GM19463 (cell line): ENCODE results near the gene ZNF488.
"Not testable (repeated sequence)": the region's sequence is repeated elsewhere in the genome, so short reads cannot be mapped to it uniquely, and the experiment has no call there.

ENCODE experiments used
- ATAC-seq: cut with Tn5 transposase; IDR thresholded peaks from one replicate; pipeline ENCODE4 v1.9.1; 2021; ENCODE audit warnings: mild to moderate bottlenecking, moderate library complexity; ENCODE audit not compliant: unreplicated experiment

Gene ZNF488, protein sequence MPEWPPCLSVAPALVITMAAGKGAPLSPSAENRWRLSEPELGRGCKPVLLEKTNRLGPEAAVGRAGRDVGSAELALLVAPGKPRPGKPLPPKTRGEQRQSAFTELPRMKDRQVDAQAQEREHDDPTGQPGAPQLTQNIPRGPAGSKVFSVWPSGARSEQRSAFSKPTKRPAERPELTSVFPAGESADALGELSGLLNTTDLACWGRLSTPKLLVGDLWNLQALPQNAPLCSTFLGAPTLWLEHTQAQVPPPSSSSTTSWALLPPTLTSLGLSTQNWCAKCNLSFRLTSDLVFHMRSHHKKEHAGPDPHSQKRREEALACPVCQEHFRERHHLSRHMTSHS

DNA sequence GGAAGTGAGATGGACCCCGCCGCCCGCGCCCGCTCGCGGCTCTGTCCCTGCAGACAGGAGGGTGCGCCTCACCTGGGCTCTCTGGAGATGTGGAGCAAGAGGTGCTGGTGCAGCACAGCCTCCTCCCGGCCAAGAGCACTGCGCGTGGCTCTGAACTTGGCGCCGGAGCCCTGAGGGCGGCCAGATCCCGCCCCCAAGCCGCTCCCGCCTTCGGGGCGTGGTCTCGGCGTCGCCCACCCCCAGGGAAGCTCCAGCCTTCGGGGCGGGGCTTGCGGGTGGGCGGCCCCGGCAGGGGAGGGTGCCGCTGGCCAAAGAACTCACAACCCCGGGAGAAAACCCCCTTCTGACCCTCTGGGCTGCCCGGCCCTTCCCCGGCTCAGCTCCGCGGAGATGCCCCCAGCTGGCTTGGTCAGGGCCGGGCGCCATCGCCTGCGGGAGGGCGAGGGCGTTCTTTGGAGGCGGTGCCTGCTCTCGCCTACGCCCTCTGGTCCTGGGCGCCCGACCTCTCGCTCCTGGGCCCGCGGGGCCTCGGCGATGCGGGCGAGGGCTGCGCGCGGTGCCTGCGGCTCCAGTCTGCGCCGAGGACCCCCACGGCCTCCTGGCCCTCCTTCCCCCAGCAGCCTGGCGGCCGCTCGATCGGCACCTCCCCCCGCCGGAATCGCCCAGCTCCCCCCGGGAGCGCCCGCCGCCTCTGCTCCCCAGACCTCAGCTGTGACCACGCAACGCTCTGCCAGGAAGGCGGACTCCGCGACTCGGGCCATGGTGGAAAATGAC lies at the start of gene ZNF488:
Gene ZNF488, minus strand, starts transcription at position 146 of the 774 bp plus-strand sequence. CDS start 15,464 bp downstream, outside the sequence.
- ATAC-seq, result peak; percentile 94

DNA sequence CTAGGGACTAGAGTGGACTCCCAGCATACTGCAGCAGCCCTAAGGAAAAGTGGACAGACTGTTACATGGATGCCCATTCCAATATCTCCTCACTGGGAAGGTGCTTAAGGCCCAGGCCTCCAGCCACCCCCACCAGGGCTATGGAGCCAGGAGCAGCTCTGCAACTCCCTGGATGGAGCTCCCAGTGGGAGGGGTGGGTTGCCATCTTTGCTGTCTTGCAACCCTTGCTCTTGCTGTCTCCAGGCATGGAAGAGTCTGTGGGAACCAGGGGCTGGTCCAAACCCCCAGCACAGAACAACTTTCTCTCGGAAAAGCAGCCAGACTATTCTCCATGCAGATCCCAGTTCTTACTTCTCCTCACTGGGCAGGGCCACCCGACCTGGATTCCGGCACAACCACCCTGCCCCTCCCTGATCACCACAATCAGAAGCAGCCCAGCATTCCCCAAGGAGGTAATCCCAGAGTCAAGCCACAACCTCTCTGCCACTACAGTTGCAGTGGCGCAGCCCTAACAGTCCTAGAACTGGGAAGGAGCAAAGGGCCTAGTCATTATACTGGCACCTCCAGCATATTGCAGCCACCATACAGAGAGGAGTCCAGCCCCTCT lies 41.8 kb upstream of the ZNF488 start:
- no peak for ATAC-seq

DNA sequence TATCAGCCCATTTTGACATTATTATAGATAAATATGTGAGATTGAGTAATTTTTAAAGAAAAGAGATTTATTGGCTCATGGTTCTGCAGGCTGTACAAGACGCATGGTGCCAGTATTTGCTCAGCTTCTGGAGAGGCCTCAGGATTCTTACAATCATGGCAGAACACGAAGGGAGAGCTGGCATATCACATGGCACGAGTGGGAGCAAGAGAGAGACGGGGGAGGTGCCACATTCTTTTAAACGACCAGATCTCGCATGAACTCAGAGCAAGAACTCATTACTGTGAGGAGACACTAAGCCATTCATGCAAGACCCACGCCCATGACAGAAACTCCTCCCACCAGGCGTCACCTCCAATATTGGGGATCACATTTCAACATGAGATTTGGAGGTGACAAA lies 40.1 kb upstream of the ZNF488 start:
- no peak for ATAC-seq

DNA sequence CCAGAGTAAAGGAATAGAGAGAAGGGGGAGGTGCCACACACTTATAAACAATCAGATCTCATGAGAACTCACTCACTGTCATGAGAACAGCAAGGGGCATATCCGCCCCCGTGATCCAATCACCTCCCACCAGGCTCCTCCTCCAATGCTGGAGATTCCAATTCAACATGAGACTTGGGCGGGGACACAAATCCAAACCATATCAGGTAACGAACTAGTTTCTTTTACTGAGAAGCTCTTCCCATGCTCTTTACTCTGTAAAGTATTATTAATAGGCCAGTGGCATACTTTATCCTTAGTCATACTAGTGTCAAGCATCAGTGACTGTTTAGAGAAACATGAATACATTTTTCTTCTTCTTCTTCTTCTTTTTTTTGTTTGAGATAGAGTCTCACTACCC lies 39.4 kb upstream of the ZNF488 start:
- ATAC-seq, result no peak

DNA sequence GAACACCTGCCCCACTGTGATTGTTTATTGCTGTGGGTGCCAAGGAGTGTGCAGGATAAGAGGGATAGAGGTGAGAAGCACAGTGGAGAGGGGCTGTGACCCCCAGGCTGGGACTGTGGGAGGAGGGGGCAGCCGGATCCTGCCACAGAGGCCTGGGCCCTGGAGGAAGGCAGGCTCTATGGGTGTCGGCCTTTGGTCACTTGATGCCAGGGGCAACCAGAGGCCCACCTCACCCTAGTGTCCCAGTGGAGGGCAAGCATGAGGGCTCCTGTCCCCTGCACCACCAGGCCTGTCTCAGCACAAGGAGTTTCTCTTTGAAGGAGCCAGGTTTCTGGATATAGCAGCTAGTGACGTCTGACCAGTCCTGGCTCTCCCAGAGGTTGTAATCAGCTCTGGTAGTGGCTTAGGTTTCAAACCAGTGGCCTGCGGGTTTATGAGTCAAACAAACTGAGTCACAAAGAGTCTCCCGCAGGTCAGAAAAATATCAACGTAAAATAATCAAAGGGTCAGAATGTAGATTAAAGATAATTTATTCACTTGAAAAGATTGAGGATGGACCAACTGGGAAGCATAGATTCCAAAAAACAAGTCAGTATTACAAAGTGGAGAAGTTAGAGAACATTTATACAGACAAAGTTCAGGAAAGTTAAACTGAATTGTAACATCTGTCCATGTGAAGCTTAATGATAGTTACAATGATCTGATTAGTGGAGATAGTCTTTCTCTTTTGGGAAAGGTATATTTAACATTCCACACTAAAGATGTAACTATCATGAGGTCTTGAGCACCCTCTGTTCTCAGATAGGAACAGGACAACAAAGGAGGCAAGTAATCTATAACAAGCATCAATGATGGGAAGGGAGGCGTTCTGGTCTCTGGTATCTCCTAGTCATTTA lies 37.2 kb upstream of the ZNF488 start:
- no peak for ATAC-seq

DNA sequence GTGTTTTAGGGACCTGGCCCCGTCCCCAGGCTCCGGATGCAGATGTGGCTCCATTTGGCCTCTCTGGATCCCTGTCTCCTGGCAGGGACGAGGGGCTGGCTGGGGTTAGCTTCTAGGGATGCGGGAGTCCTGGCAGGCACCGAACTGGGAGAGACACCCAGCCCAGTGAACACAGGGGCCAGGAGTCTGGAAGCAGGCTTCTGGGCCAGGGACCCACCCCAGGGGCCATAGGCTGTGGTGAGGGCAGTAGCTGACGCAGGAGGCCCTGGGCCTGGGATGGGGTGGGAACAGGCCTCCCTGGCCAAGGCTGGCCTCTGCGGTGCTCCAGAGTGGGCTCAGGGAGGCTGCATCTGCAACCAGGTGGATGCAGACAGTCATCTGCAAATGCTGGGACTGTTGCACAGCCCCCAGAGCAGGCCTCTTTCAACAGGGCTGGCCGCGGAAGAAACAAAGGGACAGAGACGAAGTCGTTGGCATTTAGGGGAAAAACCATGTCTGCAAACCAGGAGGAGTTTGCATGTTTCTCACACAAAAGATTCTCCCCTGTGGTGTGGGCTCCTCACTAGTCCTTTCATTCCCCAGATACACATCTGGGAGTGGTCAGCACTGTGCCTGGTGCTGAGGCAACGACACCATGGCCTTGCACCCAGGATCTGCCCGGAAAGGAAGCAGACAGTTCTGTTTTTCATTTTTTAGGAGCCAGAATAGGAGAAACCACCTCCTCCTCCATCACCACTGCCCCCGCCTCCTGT lies 36.4 kb upstream of the ZNF488 start:
- no peak for ATAC-seq

DNA sequence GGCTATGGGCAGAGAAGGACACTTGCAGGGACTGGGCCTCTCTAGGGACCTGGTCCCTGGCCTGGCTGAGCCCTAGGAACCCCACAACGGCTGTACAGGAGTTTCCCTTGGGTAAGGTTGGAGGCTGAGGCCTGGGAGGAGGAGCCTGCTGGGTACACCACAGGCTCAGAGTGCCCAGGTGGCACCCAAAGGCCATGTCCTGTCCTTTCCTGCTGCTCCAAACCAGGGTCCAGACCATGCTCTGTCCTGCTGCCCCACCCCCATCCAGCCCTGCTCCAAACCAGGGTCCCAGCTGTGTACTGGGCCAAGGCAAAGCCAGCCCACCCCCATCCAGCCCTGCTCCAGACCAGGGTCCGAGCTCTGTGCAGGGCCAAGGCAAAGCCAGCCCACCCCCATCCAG lies 35.3 kb upstream of the ZNF488 start:
- ATAC-seq, result no peak

DNA sequence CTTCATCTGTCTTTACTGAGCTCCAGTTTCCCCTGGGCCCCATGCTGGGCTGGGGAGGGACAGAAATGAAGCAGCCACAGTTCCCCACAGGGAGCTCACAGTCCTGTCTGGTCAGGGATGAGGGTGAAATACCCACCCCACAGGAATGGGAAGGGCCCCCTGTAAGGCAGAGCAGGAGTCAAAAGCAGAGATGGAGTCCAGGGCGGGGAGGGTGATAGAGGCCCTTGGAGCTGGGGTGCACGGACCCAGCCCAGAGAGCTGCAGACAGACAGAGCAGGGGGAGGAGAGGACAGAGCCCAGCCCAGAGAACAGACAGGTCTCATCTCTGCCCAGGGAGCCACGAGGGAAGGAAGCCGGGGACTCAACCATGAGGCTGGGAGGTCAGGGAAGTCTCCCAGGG lies 34.9 kb upstream of the ZNF488 start:
- ATAC-seq, result no peak

DNA sequence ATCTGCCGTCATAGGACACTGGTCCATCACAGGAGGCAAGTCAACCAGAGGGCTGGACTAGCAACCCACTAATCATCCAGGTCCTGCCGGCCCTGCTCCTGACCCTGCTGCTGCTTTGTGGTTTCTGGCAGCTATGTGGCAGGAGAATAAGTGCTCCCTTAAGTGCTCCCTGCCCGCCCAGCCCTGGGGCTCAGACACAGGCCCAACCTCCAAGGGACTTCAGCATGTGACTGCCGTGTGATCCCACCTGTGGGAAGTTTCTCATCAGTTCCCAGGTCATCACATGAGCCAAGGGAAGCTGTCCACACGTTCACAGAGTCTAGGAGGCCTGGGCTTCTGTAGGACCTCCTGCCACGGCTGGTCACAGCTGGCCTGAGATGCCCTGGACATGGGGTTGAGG lies 34.2 kb upstream of the ZNF488 start:
- ATAC-seq, result no peak

DNA sequence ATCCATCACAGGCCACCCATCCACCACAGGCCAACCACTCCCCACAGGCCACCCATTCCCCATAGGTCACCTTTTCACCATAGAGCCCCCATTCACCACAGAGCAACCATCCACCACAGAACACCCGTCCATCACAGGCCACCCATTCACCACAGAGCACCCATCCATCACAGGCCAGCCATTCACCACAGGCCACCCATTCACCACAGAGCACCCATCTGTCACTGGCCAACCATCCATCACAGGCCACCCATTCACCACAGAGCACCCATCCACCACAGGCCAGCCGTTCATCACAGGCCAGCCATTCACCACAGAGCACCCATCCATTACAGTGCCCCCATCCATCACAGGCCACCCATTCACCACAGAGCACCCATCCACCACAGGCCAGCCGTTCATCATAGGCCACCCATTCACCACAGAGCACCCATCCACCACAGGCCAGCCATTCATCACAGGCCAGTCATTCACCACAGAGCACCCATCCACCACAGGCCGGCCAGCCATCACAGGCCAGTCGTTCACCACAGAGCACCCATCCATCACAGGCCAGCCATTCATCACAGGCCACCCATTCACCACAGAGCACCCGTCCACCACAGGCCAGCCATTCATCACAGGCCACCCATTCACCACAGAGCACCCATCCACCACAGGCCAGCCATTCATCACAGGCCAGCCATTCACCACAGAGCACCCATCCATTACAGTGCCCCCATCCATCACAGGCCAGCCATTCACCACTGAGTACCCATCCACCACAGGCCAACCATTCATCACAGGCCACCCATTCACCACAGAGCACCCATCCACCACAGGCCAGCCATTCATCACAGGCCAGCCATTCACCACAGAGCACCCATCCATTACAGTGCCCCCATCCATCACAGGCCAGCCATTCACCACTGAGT lies 32.5 kb upstream of the ZNF488 start:
- not testable (repeated sequence) for ATAC-seq

DNA sequence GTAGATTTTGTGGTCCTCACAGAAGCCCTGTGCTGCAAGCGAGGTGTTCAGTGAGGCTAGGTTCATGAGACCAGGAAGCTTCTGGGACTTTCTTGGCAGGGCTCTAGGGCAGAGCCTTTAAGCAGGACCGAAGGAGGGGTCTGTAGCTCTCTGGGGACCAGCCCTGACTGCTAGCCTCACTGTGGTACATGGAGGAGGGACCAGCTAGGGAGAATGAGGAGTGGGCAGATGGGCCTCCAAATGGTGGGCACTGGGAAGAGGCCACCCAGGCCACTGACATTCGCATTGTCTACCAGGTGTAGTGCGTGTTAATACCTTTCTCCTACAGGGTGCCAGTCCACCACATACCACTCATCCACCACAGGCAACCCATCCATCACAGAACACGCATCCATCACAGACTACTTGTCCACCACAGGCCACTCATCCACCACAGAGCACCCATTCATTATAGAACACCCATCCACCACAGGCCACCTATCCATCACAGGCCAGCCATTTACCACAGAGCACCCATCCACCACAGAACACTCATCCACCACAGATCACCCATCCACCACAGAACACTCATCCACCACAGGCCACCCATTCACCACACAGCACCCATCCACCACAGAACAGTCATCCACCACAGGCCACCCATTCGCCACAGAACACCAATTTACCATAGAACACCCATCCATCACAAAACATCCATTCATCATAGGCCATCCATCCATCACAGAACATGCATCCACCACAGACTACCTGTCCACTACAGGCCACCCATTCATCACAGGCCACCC lies 31.6 kb upstream of the ZNF488 start:
- no peak for ATAC-seq

DNA sequence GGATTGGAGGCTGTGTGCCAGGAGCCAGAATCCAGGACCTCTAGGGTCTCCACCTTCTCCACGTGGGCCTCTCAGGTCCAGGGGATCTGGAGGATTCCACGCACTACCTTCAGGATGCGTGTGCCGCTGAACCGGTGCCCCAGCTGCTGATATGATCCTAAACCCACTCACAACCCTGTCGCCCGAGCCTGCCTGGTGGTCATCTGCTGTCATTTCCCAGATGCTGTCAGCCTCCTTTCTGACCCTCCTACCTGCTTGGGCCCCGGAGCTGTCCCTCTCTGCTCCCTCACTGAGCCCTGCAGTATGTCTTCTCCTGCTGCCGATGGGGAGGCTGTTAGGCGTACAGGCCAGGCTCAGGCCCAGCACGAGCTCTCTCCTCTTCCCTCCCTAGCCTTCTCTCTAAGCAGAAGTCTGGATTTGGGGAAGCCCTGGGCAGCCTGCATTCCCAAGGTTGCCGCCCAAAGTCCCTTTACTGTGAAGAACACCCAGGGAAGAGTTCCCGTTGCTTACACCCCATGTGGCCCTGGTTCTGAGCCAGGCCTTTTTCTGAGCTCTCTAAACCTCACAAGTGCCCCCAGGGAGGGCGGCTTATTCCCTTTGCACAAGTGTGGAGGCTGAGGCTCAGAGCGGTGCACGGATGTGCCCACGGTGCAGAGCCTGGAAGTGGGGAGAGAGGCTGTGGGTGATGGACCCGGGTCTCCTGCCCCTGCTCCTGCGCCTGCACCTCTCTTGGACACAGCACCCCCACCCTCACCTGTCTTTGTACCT lies 30.8 kb upstream of the ZNF488 start:
- no peak for ATAC-seq

DNA sequence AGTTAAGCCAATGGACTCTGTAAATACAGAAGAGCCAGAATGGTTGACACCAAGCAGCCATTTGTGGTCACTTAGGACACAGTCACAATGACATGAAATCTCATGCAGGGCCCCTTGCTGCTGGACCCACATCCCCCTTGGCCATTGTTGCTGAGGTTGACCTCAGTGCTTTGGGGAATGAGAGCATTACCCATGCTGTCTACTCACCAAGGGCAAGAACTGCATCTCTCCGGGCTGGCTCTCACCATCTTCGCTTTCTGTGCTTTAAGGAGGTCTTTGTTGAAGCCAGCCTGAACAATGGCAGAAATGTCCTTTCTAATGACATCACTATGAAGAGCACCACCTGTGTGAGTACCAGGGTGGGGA lies 30.1 kb upstream of the ZNF488 start:
- no peak for ATAC-seq

DNA sequence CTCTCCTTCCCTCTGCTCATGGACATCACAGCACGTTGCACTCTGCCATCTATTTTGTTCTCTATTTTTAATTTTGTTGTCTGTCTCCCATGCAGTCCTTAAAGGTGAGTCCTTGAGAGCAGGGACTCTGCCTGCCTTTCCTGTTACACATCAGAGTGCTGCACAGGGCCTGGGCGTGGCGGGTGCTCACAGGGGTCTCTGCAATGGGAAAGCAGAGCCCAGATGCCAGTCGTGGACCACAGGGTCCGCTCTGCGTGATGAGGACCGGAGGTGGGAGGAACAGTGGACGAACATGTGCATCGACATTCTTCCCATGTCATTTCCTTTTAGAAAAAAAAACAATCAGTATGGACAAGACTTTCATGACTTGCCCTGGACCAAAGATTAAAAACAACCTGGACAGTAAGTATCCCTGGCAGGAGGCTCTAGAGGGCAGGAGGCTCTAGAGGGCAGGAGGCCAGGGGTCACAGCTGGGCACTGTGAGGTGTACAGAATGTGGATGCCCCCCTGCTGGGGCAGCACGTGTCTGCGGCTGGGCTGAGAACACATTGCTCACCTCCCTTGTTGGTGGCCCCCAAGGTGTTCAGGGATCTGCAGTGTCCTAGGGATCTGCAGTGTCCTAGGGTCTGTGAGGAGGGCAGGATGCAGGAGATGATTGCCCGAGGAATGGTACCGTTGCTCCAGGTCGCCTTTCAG lies 29.6 kb upstream of the ZNF488 start:
- ATAC-seq, result no peak

DNA sequence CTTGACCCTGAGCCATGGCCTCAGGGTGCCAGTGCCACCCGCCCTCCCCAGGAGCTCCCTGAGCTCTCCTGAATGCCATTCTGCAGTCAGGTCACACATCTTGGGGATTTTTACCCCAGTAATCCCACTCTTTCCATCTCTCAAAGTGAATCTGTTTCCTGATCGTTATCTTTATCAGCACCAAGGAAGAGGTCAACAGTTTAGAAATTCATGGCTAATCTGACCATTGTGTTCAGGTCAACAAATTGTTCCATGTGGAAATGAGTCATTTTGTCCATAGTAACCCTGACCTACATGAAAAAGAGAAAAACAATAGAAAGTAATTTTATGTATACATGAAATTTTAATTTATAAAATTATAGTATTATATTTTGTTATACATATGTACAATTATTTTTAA lies 28.8 kb upstream of the ZNF488 start:
- no peak for ATAC-seq

DNA sequence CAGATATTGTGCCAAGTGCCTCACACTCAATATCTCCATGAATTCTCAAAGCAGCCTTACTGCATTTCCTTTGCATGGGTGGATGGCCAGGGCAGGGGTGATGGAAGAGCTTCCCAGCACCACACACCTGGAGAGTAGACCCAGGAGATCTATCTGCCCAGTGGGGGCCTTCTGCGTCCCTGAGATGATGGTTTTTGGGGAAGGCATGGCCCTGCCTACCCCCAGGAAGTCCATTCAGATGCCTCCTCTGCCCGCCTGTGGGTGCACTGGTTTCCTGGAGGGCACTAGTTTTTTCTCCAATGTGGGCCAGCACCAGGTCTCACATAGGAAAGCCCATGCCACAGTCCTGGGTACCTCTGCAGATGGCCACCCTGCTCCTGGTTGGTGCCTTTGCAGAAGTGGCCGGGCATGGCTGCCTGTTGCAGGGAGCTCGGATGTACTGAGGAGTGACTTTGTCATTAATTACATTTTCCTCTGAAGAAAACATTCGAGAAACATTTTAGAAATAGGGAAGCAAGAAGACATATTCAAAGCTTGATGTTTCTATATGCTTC lies 28.2 kb upstream of the ZNF488 start:
- ATAC-seq, result no peak

DNA sequence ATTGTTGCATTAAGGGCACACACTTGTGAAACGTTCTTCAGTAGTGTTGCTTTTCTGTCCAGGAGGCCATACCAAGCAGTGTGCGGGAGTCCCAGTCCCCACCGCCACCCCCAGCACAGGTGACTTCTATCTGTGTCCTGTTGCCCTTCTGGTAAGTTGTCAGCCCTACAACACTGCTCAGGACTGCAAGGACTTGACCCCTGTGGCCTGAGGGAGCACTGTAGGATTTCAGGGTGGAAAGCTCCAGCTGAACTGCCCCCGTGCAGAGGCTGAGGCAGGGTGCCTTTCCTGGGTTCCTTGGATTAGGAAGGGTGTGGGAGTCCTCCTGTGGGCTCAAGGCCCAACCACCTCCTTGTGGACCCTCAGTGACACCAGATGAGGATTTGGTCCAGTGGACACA lies 26.8 kb upstream of the ZNF488 start:
- no peak for ATAC-seq
